Fibroblast of skin of right quadriceps (primary cell): Measurements from ENCODE around the gene MYO15B.

ENCODE experiments used
- DNase-seq: peaks from one replicate; pipeline ENCODE4 v3.0.0-alpha.2; 2013

The MYO15B gene

GRCh38 chr17:75558666-75559530 lies 28.7 kb upstream of the MYO15B start:
- DNase-seq, result no peak

DNA sequence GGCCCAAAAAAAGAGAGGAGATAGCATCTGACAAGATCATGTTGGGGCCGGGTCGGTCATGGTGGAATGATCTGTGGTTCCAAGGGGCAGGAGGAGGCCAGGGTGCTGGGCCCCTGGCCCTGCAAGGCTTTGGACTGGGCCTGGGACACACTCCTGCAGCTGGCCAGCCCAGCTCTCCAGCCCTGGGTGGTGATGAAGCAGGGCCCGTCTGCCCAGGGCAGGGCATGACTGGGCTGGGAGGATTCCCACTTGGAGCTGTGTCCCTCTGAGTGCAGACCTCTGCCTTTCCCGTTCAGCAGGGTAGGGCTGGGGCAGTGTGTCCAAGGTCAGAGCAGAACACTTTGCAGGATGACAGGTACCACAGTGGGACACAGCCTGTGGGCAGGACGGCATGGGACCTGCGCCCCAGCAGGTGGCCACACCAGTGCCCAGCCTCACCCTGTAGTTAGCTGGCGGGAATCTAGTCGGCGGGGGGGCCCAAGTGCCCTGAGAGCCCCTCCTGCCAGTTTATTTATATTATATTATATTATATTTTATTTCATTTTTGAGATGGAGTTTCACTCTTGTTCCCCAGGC lies 27.6 kb upstream of the MYO15B start:
- DNase-seq, result no peak

- DNase-seq, result no peak
Measured at GRCh38 chr17:75561927-75562603, 25.5 kb upstream of the MYO15B start.

- DNase-seq, result no peak
Measured at GRCh38 chr17:75563063-75563758, 24.4 kb upstream of the MYO15B start.

- DNase-seq, result no peak
Measured at GRCh38 chr17:75564195-75564594, 23.4 kb upstream of the MYO15B start.

DNA sequence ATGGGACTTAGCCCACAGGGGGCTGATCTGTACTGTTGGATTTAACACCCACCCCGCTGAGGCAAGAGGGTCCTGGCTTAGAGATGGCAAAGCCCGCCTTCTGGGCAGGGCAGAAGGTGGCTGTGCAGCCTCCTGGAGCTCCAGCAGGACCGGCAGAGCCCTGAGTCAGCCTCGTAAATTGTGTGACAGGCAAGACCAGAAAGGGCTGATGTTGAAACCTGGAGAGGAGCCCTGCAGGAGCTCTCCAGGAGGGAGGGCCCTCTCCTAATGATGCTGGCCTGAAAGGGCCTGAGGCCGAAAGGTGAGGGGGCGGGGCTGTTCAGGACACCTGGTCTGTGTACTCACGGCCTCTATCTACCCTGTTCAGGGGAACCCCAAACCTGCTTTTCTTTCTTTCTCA lies 22.5 kb upstream of the MYO15B start:
- DNase-seq, result no peak

GRCh38 chr17:75565618-75566017 lies 22.0 kb upstream of the MYO15B start:
- no peak for DNase-seq

GRCh38 chr17:75566416-75566815 lies 21.2 kb upstream of the MYO15B start:
- no peak for DNase-seq

DNA sequence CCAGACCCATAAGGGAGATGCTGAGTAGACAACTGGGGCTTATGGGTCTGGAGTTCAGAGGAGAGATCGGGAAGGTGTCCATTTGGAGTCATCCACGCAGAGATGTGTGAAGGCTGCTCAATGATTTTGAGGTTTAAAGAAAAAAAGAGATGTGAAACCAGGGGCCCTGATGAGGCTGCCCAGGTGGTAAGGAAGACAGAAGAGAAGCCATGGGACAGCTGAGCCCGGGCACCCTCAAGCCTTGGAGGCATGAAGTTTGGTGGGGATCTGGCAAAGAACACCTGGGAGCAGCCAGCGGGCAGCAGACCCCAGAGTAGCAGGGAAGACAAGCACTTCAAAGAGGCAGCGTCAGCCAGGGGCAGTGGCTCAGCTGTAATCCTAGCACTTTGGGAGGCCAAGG lies 20.8 kb upstream of the MYO15B start:
- DNase-seq, result no peak

GRCh38 chr17:75568412-75569255 lies 19.0 kb upstream of the MYO15B start:
- DNase-seq, result no peak

DNA sequence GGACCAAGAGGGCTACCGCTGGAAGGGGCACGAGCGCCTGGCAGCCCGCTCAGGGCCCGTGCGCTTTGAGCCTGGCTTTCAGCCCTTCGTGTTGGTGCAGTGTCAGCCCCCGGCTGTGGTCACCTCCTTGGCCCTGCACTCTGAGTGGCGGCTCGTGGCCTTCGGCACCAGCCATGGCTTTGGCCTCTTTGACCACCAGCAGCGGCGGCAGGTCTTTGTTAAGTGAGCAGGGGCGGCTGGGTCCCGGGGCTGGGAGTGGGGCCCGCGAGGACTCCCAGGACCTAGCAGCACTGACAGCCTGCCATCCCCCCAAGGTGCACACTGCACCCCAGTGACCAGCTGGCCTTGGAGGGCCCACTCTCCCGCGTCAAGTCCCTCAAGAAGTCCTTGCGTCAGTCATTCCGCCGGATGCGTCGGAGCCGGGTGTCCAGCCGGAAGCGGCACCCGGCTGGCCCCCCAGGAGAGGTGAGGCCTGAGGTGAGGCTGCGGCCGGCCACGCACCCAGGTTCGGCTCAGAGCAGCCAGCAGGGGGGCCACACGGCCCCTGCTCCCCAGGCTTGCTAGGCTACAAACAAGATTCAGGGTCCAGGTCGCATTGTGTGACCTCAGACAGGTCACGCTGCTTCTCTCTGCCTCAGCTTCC lies 17.4 kb upstream of the MYO15B start:
- no peak for DNase-seq

- no peak for DNase-seq
Measured at GRCh38 chr17:75570772-75571171, 16.8 kb upstream of the MYO15B start.

GRCh38 chr17:75571197-75571884 lies 16.3 kb upstream of the MYO15B start:
- DNase-seq, result peak; percentile 23

GRCh38 chr17:75571885-75572215 lies 15.8 kb upstream of the MYO15B start:
- DNase-seq, result no peak

GRCh38 chr17:75572713-75573539 lies 14.7 kb upstream of the MYO15B start:
- no peak for DNase-seq

- no peak for DNase-seq
Measured at GRCh38 chr17:75573540-75573957, 14.1 kb upstream of the MYO15B start.

DNA sequence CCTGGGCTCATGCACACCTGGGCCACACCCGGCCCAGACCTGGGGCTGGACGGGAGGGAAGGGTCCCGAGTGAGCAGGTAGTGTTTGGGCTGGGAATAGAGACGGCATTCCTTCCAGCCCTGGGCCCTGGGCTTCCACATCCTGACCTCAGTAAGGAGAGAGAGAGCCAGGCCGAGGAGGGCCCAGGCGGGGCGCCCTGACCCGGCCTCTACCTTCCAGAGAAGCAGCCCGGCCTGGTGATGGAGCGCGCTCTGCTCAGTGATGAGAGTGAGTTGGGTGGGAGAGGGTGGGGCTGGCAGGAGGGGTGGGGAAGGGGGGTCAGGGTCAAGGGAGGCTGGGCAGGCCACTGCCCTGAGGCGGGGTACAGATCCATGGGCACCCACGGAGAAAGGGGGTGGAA lies 13.6 kb upstream of the MYO15B start:
- no peak for DNase-seq

DNA sequence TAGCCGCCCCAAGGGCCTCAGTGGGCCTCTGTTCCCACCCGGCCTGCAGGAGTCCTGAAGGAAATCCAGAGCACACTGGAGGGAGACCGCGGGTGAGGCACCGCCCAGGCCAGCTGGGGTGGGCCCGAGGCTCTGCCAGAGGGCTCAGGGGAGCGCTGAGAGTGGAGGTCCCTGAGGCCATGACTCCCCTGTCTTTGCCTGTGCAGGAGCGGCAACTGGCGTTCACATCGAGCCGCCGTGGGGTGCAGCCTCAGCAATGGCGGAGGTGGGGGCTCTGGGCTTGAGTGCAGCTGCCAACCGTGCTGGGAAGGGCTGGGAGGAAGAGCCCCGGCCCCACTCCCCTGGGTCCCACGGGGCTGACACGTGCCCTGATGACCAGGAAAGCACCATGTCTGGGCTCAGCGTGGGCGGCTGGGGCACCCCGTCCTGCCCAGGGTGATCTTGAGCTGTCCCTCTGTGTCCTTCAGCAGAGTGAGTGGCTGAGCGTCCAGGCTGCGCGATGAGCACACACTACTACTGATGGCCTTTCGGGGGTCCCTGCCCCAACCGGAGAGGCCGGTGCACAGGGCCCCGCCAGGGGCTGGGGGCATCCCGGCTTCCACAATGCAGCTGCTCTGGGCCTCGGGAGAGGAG lies 13.1 kb upstream of the MYO15B start:
- no peak for DNase-seq

DNA sequence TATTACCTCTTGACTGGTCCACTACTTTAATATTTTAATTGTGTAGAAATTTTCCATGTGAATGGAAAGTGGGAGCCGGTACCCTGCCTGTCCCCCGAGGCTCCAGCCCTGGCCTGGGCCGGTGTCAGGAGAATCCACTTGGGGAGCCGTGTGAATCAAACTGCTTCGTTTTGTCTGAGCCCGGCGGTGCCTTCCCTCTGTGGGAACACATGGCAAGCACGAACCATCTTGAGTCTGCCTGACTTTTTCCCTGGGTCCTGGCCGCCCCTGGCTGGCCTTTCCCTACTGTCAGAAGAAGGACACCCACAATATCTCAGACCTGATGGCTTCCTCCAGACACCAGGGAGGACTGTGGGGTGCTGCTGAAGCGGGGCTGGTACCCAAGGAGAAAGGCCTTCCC lies 12.4 kb upstream of the MYO15B start:
- DNase-seq, result no peak

DNA sequence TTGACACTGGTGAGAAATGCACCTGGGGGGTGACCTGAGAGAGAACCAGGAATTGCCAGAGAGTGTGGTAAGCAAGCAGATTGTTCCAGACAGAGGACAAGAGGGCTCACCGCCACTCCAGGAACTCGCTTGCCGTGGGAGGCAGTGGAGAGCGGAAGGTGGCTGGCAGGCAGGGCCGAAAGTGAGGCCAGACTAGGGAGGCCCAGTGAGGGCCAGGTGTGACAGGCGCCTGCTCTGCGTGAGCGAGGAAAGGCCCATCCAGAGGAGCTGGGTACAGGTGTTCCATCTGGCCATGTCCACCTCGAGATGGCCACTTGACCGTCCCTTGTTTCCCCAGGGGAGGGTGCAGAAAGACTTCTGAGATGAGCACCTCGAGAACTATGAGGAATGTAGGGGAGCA lies 11.9 kb upstream of the MYO15B start:
- DNase-seq, result no peak
